Suprapubic skin (tissue), 4 donors: ENCODE data around the gene COX4I2. TPM values are rescaled to one million over a fixed set of nuclear protein-coding genes. Genes with fewer than 3 reads are reported as not detected.
"Not testable (repeated sequence)": the region's sequence is repeated elsewhere in the genome, so short reads cannot be mapped to it uniquely, and the experiment has no call there.

Experiments used
- DNase-seq, 2 donors: peaks; one replicate each; pipeline ENCODE4 v3.0.0-alpha.2; 2019; ENCODE audit warnings: low spot score in 2 of 2
- H3K27ac ChIP-seq: fragments of 200-600 bp; sonication (generic); one replicate; pipeline ENCODE4 v1.5.1; 2019
- H3K27me3 ChIP-seq: fragments of 200-600 bp; sonication (generic); one replicate; pipeline ENCODE4 v1.5.1; 2019
- H3K36me3 ChIP-seq: fragments of 200-600 bp; sonication (generic); one replicate; pipeline ENCODE4 v1.5.1; 2019
- H3K4me1 ChIP-seq: fragments of 200-600 bp; sonication (generic); one replicate; pipeline ENCODE4 v1.5.1; 2019
- H3K4me3 ChIP-seq: fragments of 200-600 bp; sonication (generic); one replicate; pipeline ENCODE4 v1.5.1; 2019; ENCODE audit warnings: mild to moderate bottlenecking
- H3K9me3 ChIP-seq: fragments of 200-600 bp; sonication (generic); one replicate; pipeline ENCODE4 v1.5.1; 2019
- EP300 ChIP-seq: sonication (generic); formaldehyde crosslinking; IDR thresholded peaks from one replicate; pipeline ENCODE4 v1.6.1; 2017; ENCODE audit warnings: antibody characterized with exemption
- POLR2A ChIP-seq, 2 donors: fragments of 450-650 bp; IDR thresholded peaks; one replicate each; pipeline ENCODE4 v1.6.1; 2017; ENCODE audit warnings: antibody characterized with exemption in 2 of 2, mild to moderate bottlenecking in 2 of 2, moderate library complexity in 2 of 2
- POLR2AphosphoS5 ChIP-seq, 3 donors: sonication (generic); formaldehyde crosslinking; IDR thresholded peaks; one replicate each; pipeline ENCODE4 v1.6.1; 2017; ENCODE audit warnings: antibody characterized with exemption in 3 of 3
- WGBS: methylation state at CpG from one replicate; pipeline ENCODE4 v1.1.5; 2018; 5-methylcytosine and 5-hydroxymethylcytosine counted together
- total RNA-seq, 4 donors: library from RNA; depleted of rRNA; stranded (reverse); fragments of >200 nt; gene quantifications; one replicate each; pipeline ENCODE4 v1.1.0, GENCODE V29; 2016
- TF ChIP-seq, protein P1 (sequence below), 2 donors: fragments of 200-600 bp in 1 of 2; fragments of 450-650 bp in 1 of 2; sonication (generic) in 1 of 2; IDR thresholded peaks; one replicate each; pipeline ENCODE4 v1.5.1; 2016 to 2019; ENCODE audit warnings: antibody characterized with exemption in 2 of 2, mild to moderate bottlenecking in 1 of 2, moderate library complexity in 1 of 2

COX4I2 gene
- total RNA-seq, 4 donors from 2014 or later, result 2.7 TPM; not detected in 3

DNA sequence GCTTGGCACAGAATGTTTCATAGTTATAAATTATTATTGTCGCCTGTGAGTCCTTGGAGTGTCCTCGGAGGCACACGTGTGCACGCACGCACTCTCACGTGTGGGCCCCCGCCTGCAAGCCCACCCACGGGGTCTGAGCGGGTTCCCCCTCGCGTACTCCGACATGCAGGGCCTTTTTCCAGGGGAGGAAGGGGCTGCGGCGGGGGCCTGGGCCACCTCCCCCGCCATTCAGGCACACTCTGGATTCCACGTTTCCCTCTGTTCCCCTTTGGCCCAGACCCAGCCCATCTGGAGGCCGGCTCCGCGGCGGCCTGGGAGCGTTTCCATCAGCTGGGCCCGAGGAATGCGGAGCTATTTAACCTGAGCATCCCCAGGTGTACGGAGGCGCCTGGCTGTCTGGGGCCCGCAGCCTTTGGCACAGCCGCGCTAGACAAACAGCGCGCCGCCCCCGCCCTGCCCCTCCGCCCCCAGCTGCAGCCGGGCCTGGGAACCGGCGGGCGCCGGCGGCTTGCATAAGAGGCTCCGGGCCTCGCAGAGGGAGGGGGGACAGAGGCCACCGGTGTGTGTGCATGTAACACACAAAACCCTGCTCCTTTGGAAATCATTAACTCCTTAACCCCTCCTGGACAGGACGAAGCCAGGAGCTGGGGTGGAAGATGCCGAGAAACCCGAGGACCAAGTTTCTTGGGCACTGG, 29.3 kb upstream of the COX4I2 start:
- Histone ChIP-seq H3K27ac (peak overlapping the region; percentile 85), H3K4me3 (peak overlapping the region; percentile 73), H3K27me3 (no peaks in the 10 kb centered on the region), H3K36me3 (no peaks in the 10 kb centered on the region), H3K4me1 (peaks cover 77% of the 10 kb centered on the region), H3K9me3 (no peaks in the 10 kb centered on the region)
- TF ChIP-seq EP300 (no peak), POLR2AphosphoS5 (IDR thresholded peaks at IDR 0.05) (peak in 2 of 3 donors; percentile 35 to 83)
- TF ChIP-seq, protein P1, sequence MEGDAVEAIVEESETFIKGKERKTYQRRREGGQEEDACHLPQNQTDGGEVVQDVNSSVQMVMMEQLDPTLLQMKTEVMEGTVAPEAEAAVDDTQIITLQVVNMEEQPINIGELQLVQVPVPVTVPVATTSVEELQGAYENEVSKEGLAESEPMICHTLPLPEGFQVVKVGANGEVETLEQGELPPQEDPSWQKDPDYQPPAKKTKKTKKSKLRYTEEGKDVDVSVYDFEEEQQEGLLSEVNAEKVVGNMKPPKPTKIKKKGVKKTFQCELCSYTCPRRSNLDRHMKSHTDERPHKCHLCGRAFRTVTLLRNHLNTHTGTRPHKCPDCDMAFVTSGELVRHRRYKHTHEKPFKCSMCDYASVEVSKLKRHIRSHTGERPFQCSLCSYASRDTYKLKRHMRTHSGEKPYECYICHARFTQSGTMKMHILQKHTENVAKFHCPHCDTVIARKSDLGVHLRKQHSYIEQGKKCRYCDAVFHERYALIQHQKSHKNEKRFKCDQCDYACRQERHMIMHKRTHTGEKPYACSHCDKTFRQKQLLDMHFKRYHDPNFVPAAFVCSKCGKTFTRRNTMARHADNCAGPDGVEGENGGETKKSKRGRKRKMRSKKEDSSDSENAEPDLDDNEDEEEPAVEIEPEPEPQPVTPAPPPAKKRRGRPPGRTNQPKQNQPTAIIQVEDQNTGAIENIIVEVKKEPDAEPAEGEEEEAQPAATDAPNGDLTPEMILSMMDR (IDR thresholded peaks at IDR 0.05), result no peak
- WGBS, result 15% methylated on average over 11 of the region's 45 CpGs
- DNase-seq, result peak; percentile 86 to 88

GRCh38 chr20:31612271-31612640, 25.5 kb upstream of the COX4I2 start:
- H3K9me3 ChIP-seq, DNase-seq, H3K27ac ChIP-seq, H3K4me3 ChIP-seq, H3K36me3 ChIP-seq, H3K27me3 ChIP-seq: not testable (repeated sequence)
- peaks cover 49% of the 10 kb centered on the region for H3K4me1 ChIP-seq
- 84% methylated on average over 12 of the region's 12 CpGs for WGBS

DNA sequence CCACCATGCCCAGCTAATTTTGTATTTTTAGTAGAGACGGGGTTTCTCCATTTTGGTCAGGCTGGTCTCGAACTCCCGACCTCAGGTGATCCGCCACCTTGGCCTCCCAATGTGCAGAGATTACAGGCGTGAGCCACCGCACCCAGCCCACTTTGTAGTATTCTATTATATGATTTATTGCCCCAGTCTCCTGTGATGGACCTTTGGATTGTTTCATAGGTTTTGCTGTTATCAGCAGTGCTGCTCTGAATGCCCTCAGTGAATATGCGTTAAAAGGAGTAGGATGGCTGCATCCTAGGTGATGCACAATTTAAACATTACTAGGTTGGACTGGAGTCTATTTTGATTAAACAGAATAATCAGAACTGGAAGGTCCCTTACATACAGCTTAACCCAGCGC, 22.3 kb upstream of the COX4I2 start:
- no peak for DNase-seq
- 93% methylated on average over 8 of the region's 8 CpGs for WGBS
- H3K9me3 ChIP-seq, result no peaks in the 10 kb centered on the region
- H3K27me3 ChIP-seq, result no peaks in the 10 kb centered on the region
- peaks cover 22% of the 10 kb centered on the region for H3K4me1 ChIP-seq
- TF ChIP-seq POLR2AphosphoS5 (IDR thresholded peaks at IDR 0.05) (no peak), EP300 (no peak), POLR2A (IDR thresholded peaks at IDR 0.05) (no peak)
- TF ChIP-seq, protein P1 (IDR thresholded peaks at IDR 0.05), result no peak
- no peaks in the 10 kb centered on the region for H3K36me3 ChIP-seq
- no peak overlapping the region for H3K27ac ChIP-seq
- H3K4me3 ChIP-seq, result no peak overlapping the region

DNA sequence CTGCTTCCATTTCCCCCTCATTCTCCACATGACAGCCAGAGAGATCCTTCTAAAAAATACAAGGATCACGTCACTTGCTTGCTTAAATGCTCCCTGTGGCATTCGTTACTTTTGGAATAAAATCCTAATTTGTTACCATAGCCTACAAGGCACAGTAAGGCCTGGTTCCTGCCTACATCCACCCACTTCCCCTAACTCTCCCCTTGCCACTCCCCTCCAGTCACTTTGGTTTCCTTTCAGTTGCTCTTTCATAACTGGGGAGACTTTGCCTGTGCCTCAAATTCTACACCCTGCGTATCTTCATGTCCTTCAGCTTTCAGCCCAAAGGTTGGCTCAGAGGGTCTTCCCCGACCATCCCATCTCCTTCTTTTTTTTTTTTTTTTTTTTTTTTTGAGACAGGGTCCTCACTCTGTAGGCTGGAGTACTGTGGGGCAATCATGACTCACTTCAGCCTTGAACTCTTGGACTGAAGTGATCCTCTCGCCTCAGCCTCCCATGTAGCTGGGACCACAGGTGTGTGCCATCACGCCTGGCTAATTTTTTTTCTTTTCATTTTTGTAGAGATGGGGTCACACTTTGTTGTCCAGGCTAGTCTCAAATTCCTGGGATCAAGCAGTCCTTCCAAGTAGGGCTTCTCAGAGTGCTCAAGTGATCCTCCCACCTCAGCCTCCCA, 20.1 kb upstream of the COX4I2 start:
- no peaks in the 10 kb centered on the region for H3K9me3 ChIP-seq
- 93% methylated on average over 6 of the region's 6 CpGs for WGBS
- no peak for TF ChIP-seq EP300
- TF ChIP-seq POLR2AphosphoS5 (IDR thresholded peaks at IDR 0.05), result no peak
- no peak for TF ChIP-seq POLR2A (IDR thresholded peaks at IDR 0.05)
- TF ChIP-seq, protein P1 (IDR thresholded peaks at IDR 0.05), result no peak

DNA sequence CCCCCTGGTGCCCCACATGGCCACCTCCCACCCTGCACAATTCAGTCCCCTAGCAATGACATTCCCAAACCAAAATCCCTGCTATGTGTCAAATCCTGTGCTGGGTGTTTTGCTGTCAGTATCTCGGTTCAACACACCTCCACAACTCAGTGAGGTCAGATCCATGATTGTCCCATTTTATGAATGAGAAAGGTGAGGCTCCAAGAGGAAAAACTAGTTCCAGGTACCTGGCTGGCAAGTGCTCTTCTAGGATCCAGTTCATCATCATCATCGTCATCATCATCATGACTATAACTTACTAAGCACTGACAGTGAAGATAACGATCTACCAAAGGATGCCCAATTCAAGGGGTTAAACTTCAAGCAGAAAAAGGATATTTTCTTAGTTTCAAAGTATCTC, 17.5 kb upstream of the COX4I2 start:
- peaks cover 2% of the 10 kb centered on the region for H3K4me1 ChIP-seq
- DNase-seq, result no peak
- H3K4me3 ChIP-seq, result no peak overlapping the region
- no peak overlapping the region for H3K27ac ChIP-seq
- TF ChIP-seq POLR2A (IDR thresholded peaks at IDR 0.05) (no peak), POLR2AphosphoS5 (IDR thresholded peaks at IDR 0.05) (no peak), EP300 (no peak)
- TF ChIP-seq, protein P1 (IDR thresholded peaks at IDR 0.05), result no peak
- no peaks in the 10 kb centered on the region for H3K27me3 ChIP-seq
- H3K9me3 ChIP-seq, result no peaks in the 10 kb centered on the region
- no peaks in the 10 kb centered on the region for H3K36me3 ChIP-seq
- 73% methylated on average over 3 of the region's 3 CpGs for WGBS

More for the DNA sequence above, 20.1 kb upstream of the COX4I2 start:
- no peak overlapping the region for H3K27ac ChIP-seq
- H3K27me3 ChIP-seq, result no peaks in the 10 kb centered on the region
- no peak for DNase-seq
- no peaks in the 10 kb centered on the region for H3K36me3 ChIP-seq
- H3K4me1 ChIP-seq, result peaks cover 2% of the 10 kb centered on the region
- no peak overlapping the region for H3K4me3 ChIP-seq

DNA sequence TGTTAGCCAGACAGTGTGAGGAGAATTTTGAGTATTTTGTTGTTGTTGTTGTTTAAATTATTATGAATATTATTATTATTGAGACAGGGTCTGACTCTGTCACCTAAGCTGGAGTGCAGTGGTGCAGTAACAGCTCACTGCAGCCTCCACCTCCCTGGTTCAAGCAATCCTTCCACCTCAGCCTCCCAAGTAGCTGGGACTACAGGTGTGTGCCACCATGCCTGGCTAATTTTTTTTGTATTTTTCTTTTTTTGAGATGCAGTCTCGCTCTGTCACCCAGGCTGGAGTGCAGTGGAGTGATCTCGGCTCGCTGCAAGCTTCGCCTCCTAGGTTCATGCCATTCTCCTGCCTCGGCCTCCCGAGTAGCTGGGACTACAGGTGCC, 14.6 kb upstream of the COX4I2 start:
- 89% methylated on average over 6 of the region's 6 CpGs for WGBS
- not testable (repeated sequence) for DNase-seq, H3K27ac ChIP-seq

DNA sequence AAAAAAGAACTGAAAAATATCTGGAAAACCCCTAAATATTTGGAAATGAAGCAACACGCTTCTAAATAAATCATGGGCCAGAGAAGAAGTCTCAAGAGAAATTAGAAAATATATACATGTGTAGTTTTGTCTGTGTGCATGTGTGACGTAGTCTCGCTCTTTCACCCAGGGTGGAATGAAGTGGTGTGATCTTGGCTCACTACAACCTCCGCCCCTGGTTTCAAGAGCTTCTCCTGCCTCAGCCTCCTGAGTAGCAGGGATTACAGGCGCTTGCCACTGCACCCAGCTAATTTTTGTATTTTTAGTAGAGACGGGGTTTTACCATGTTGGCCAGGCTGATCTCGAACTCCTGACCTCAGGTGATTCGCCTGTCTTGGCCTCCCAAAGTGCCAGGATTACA, 11.2 kb upstream of the COX4I2 start:
- not testable (repeated sequence) for H3K36me3 ChIP-seq, DNase-seq
- WGBS, result 78% methylated on average over 8 of the region's 8 CpGs

More for the DNA sequence above, 14.6 kb upstream of the COX4I2 start:
- not testable (repeated sequence) for H3K36me3 ChIP-seq, H3K9me3 ChIP-seq, H3K4me3 ChIP-seq, H3K4me1 ChIP-seq, H3K27me3 ChIP-seq

GRCh38 chr20:31628057-31628456, 9.7 kb upstream of the COX4I2 start:
- not testable (repeated sequence) for H3K4me1 ChIP-seq, H3K27me3 ChIP-seq, DNase-seq, H3K27ac ChIP-seq, H3K9me3 ChIP-seq, H3K36me3 ChIP-seq, H3K4me3 ChIP-seq
- WGBS, result 69% methylated on average over 2 of the region's 2 CpGs

More for the DNA sequence above, 11.2 kb upstream of the COX4I2 start:
- not testable (repeated sequence) for H3K27me3 ChIP-seq, H3K9me3 ChIP-seq, H3K4me1 ChIP-seq, H3K27ac ChIP-seq, H3K4me3 ChIP-seq
